PC-3 (cell line): Measurements from ENCODE around the gene SRGAP2C.
"Not testable (repeated sequence)": the region's sequence is repeated elsewhere in the genome, so short reads cannot be mapped to it uniquely, and the experiment has no call there.

Experiments used
- EZH2 ChIP-seq: fragments of 300-600 bp; sonication (generic); IDR thresholded peaks from one replicate; pipeline ENCODE4 v1.6.1; 2017; ENCODE audit warnings: antibody characterized with exemption, mild to moderate bottlenecking, low read length; ENCODE audit not compliant: unreplicated experiment
- EZH2phosphoT487 ChIP-seq: fragments of 300-600 bp; sonication (generic); IDR thresholded peaks from 2 replicates; pipeline ENCODE4 v1.6.1; 2018; ENCODE audit warnings: mild to moderate bottlenecking, antibody characterized with exemption, low read length, borderline replicate concordance
- TF ChIP-seq, protein P1 (sequence below): fragments of 300-600 bp; sonication (generic); conservative IDR thresholded peaks from 2 replicates; pipeline ENCODE4 v1.5.1; 2017; ENCODE audit warnings: antibody characterized with exemption, low read depth, mild to moderate bottlenecking, low read length

DNA sequence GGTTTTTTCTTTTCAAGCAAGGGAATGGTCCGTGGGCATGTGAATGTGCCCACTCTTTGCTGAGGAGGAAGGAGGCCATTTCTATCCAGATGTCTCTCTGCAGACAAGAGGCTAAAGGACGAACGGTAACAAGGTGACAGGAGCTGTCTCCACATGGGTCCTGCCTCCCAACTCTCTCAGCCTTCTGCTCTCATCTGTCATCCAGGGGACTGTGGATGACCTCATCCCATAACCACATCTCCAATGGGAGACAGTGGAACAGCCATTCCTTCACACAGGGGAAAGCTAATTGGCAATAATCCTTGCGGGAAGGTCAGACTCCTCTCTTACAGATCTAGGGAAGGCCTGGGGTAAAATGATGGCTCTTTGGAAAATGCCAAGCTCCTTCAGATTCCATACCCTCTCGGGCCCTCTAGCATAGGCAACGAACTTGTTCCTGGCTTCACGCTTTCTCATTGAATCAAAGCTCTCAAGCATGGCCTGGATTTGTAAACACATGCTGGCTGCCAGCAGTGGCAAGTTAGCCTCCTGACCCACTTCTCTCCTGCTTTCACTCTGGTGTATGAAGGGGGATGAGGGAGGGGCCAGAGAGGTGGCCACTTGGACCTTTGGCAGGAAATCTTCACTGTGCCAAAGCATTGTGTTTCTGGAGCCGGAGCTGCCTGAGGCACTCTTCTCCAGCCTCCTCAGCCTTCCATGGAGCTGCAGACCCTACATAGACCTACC, 201.0 kb downstream of the SRGAP2C start:
- TF ChIP-seq, protein P1, sequence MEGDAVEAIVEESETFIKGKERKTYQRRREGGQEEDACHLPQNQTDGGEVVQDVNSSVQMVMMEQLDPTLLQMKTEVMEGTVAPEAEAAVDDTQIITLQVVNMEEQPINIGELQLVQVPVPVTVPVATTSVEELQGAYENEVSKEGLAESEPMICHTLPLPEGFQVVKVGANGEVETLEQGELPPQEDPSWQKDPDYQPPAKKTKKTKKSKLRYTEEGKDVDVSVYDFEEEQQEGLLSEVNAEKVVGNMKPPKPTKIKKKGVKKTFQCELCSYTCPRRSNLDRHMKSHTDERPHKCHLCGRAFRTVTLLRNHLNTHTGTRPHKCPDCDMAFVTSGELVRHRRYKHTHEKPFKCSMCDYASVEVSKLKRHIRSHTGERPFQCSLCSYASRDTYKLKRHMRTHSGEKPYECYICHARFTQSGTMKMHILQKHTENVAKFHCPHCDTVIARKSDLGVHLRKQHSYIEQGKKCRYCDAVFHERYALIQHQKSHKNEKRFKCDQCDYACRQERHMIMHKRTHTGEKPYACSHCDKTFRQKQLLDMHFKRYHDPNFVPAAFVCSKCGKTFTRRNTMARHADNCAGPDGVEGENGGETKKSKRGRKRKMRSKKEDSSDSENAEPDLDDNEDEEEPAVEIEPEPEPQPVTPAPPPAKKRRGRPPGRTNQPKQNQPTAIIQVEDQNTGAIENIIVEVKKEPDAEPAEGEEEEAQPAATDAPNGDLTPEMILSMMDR: not testable (repeated sequence)
- TF ChIP-seq EZH2phosphoT487, EZH2: not testable (repeated sequence)
